22Rv1 (cell line): ENCODE results near the gene ZNF888.
"Not testable (repeated sequence)": the region's sequence is repeated elsewhere in the genome, so short reads cannot be mapped to it uniquely, and the experiment has no call there.

Source experiments
- ZFX ChIP-seq: fragments of 450-650 bp; IDR thresholded peaks from 2 replicates; pipeline ENCODE4 v1.6.1; 2017; ENCODE audit warnings: antibody characterized with exemption, borderline replicate concordance
- TF ChIP-seq, protein P1 (sequence below): fragments of 450-650 bp; IDR thresholded peaks from 2 replicates; pipeline ENCODE4 v1.5.1; 2017; ENCODE audit warnings: mild to moderate bottlenecking

DNA sequence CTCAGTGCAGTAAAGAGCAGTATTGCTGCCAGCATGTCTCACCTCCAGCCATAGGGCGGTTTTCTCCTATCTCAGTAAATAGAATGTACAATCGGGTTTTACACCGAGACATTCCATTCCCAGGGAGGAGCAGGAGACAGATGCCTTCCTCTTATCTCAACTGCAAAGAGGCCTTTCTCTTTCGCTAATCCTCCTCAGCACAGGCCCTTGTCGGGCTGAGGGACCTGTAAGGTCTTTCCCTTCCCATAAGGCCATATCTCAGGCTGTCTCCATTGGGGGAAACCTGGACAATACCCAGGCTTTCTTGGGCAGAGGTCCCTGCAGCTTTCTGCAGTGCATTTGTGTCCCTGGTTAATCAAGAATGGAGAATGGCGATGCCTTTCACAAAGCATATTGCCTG lies 50.2 kb downstream of the ZNF888 start:
- TF ChIP-seq, protein P1, sequence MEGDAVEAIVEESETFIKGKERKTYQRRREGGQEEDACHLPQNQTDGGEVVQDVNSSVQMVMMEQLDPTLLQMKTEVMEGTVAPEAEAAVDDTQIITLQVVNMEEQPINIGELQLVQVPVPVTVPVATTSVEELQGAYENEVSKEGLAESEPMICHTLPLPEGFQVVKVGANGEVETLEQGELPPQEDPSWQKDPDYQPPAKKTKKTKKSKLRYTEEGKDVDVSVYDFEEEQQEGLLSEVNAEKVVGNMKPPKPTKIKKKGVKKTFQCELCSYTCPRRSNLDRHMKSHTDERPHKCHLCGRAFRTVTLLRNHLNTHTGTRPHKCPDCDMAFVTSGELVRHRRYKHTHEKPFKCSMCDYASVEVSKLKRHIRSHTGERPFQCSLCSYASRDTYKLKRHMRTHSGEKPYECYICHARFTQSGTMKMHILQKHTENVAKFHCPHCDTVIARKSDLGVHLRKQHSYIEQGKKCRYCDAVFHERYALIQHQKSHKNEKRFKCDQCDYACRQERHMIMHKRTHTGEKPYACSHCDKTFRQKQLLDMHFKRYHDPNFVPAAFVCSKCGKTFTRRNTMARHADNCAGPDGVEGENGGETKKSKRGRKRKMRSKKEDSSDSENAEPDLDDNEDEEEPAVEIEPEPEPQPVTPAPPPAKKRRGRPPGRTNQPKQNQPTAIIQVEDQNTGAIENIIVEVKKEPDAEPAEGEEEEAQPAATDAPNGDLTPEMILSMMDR: not testable (repeated sequence)
- TF ChIP-seq ZFX: not testable (repeated sequence)
